Common myeloid progenitor, CD34-positive (primary cell): ENCODE data around the gene WWOX.

Experiments
- CTCF ChIA-PET: fragments of 350-600 bp; sonication (Branson Sonifier 250); formaldehyde crosslinking; loops from one replicate; lab custom pipeline; 2021; ENCODE audit warnings: antibody characterized with exemption; lab: Charles Lee
- POLR2A ChIA-PET: fragments of 350-600 bp; sonication (Branson Sonifier 250); formaldehyde crosslinking; loops from one replicate; lab custom pipeline; 2021; ENCODE audit warnings: antibody characterized with exemption; lab: Charles Lee
- DNase-seq, 3 donors: peaks; one replicate each; pipeline versions ENCODE4 v3.0.0 to v3.0.0-alpha.2; 2013
- H3K27ac ChIP-seq, 2 experiments: 1 replicate in 1 of 2; 2 replicates in 1 of 2; pipeline ENCODE4 v1.7.0; 2013; ENCODE audit warnings: inconsistent platforms in 2 of 2, low read length in 2 of 2, mild to moderate bottlenecking in 2 of 2, low read depth in 1 of 2, moderate library complexity in 1 of 2; ENCODE audit not compliant: severe bottlenecking in 2 of 2, insufficient read depth in 1 of 2, poor library complexity in 1 of 2
- H3K27me3 ChIP-seq, 5 experiments: replicated peaks in 2 of 5; 1 replicate in 3 of 5; 2 replicates in 2 of 5; pipeline versions ENCODE4 v1.6.1 to v1.7.0; 2013; ENCODE audit warnings: low read length in 4 of 5, mild to moderate bottlenecking in 2 of 5, moderate library complexity in 2 of 5, inconsistent platforms in 1 of 5; ENCODE audit not compliant: insufficient read depth in 5 of 5, control insufficient read depth in 4 of 5
- H3K36me3 ChIP-seq, 4 experiments: 1 replicate in 2 of 4; 2 replicates in 2 of 4; pipeline versions ENCODE4 v1.6.1 to v1.7.0; 2013; ENCODE audit warnings: low read length in 3 of 4, control low read depth in 1 of 4, mild to moderate bottlenecking in 1 of 4; ENCODE audit not compliant: control insufficient read depth in 4 of 4, insufficient read depth in 4 of 4
- H3K4me1 ChIP-seq, 4 experiments: 1 replicate in 3 of 4; 2 replicates in 1 of 4; pipeline versions ENCODE4 v1.6.1 to v1.7.1; 2013; ENCODE audit warnings: low read length in 3 of 4, mild to moderate bottlenecking in 3 of 4, control low read depth in 1 of 4, inconsistent platforms in 1 of 4, moderate library complexity in 1 of 4; ENCODE audit not compliant: control insufficient read depth in 4 of 4, insufficient read depth in 4 of 4; ENCODE audit errors: control extremely low read depth in 1 of 4
- H3K4me3 ChIP-seq, 7 experiments: 1 replicate in 4 of 7; 2 replicates in 3 of 7; pipeline versions ENCODE4 v1.5.1 to v1.7.0; 2013; ENCODE audit warnings: mild to moderate bottlenecking in 7 of 7, low read length in 6 of 7, moderate library complexity in 6 of 7, inconsistent platforms in 2 of 7, low read depth in 2 of 7, control low read depth in 1 of 7; ENCODE audit not compliant: insufficient read depth in 4 of 7, control insufficient read depth in 1 of 7; ENCODE audit errors: extremely low read depth in 1 of 7
- H3K9me3 ChIP-seq, 5 experiments: 1 replicate in 4 of 5; 2 replicates in 1 of 5; pipeline versions ENCODE4 v1.6.1 to v1.7.1; 2013; ENCODE audit warnings: low read length in 4 of 5, mild to moderate bottlenecking in 2 of 5, inconsistent platforms in 1 of 5, low read depth in 1 of 5, moderate library complexity in 1 of 5; ENCODE audit not compliant: control insufficient read depth in 4 of 5, insufficient read depth in 2 of 5; ENCODE audit errors: control extremely low read depth in 1 of 5
- WGBS: methylation state at CpG from one replicate; pipeline ENCODE4 v1.1.5; 2013; ENCODE audit not compliant: insufficient coverage; 5-methylcytosine and 5-hydroxymethylcytosine counted together

Gene WWOX

DNA sequence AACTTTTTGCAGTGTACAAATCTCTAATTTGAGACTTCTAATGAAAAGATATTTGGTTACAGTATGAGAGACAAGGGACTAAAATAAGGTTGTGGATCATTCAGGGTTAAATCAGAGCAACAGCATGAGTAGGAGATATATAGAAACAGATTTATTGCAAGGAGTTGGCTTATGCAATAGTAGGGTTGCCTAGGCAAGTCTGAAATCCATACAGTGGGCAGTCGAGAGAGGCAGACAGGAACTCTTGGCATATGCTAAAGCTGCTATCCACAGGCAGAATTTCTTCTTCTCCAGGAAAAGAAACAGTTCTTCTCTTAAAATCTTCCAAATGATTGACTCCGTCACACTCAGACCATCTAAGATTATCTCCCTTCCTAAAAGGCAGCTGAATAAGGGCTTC is 1000.3 kb downstream of the WWOX start:
- Histone ChIP-seq H3K4me1 (peaks cover 20 to 43% (median 36%) of the 10 kb centered on the region in 4 experiments), H3K27me3 (no peaks in the 10 kb centered on the region), H3K36me3 (no peaks in the 10 kb centered on the region), H3K4me3 (no peak overlapping the region), H3K27ac (no peak overlapping the region), H3K9me3 (no peaks in the 10 kb centered on the region)
- ChIA-PET POLR2A (no interaction called here), CTCF (no interaction called here)
- 75% methylated on average over 2 of the region's 2 CpGs for WGBS
- no peak for DNase-seq

DNA sequence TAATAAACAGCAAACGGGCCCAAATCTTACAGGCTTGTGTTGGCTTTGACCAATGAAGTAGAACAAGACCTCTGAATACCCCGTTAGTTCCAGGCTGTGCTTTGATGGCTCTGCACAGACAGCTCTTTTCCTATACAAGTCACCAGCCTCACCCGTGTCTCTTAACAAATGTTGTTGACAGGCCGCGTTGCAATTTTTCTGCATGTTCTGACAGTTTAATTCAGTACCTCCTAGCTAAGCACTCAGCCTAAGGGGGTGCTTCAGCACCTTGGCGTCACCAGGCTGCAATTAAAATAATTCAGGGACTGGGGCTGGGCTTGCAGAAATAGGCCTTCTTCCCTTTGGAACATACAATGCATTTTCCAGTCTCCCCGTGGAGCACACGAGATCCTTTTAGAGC is 1001.0 kb downstream of the WWOX start:
- Histone ChIP-seq H3K27me3 (no peaks in the 10 kb centered on the region), H3K4me1 (peaks cover 15 to 36% (median 29%) of the 10 kb centered on the region in 4 experiments), H3K27ac (no peak overlapping the region), H3K4me3 (no peak overlapping the region), H3K9me3 (no peaks in the 10 kb centered on the region), H3K36me3 (no peaks in the 10 kb centered on the region)
- ChIA-PET CTCF (interaction anchor here (0.9 kb wide), 1 partner anchor 95 kb away, joined by 3 read pairs; no protein-coding TSS in a partner anchor), POLR2A (no interaction called here)
- WGBS: 100% methylated on average over 8 of the region's 8 CpGs
- DNase-seq: no peak

- H3K36me3 ChIP-seq: no peaks in the 10 kb centered on the region
- peaks cover 12 to 25% (median 20%) of the 10 kb centered on the region in 4 experiments for H3K4me1 ChIP-seq
- 74% methylated on average over 4 of the region's 5 CpGs for WGBS
- CTCF ChIA-PET: no interaction called here
- H3K4me3 ChIP-seq: peak overlapping the region in 1 of 7 experiments; percentile 24
- POLR2A ChIA-PET: no interaction called here
- H3K27ac ChIP-seq: no peak overlapping the region
- no peaks in the 10 kb centered on the region for H3K27me3 ChIP-seq
- H3K9me3 ChIP-seq: no peaks in the 10 kb centered on the region
- peak in 1 of 3 donors; percentile 40 for DNase-seq
Measured at GRCh38 chr16:79101491-79101890, 1002.0 kb downstream of the WWOX start.

GRCh38 chr16:79104567-79104966 is 1005.1 kb downstream of the WWOX start:
- no peaks in the 10 kb centered on the region for H3K36me3 ChIP-seq
- WGBS: 98% methylated on average over 10 of the region's 10 CpGs
- H3K4me1 ChIP-seq: peaks cover 4 to 9% (median 6%) of the 10 kb centered on the region in 4 experiments
- no peaks in the 10 kb centered on the region for H3K27me3 ChIP-seq
- H3K9me3 ChIP-seq: no peaks in the 10 kb centered on the region
- no peak overlapping the region for H3K27ac ChIP-seq
- DNase-seq: no peak
- POLR2A ChIA-PET: no interaction called here
- CTCF ChIA-PET: no interaction called here
- H3K4me3 ChIP-seq: no peak overlapping the region

- CTCF ChIA-PET: no interaction called here
- H3K27ac ChIP-seq: no peak overlapping the region
- POLR2A ChIA-PET: no interaction called here
- no peaks in the 10 kb centered on the region for H3K27me3 ChIP-seq
- DNase-seq: no peak
- 95% methylated on average over 7 of the region's 7 CpGs for WGBS
- H3K4me3 ChIP-seq: no peak overlapping the region
- no peaks in the 10 kb centered on the region for H3K36me3 ChIP-seq
- H3K9me3 ChIP-seq: peaks cover 0 to 2% (median 0%) of the 10 kb centered on the region in 5 experiments
- H3K4me1 ChIP-seq: peaks cover 0 to under 1% (median under 1%) of the 10 kb centered on the region in 4 experiments
Measured at GRCh38 chr16:79107301-79107700, 1007.8 kb downstream of the WWOX start.

GRCh38 chr16:79109771-79110170 is 1010.3 kb downstream of the WWOX start:
- DNase-seq: no peak
- Histone ChIP-seq H3K27ac (no peak overlapping the region), H3K4me1 (peaks cover 0 to 5% (median 5%) of the 10 kb centered on the region in 4 experiments), H3K4me3 (no peak overlapping the region), H3K27me3 (no peaks in the 10 kb centered on the region), H3K9me3 (peaks cover 0 to 2% (median 0%) of the 10 kb centered on the region in 5 experiments), H3K36me3 (no peaks in the 10 kb centered on the region)
- POLR2A ChIA-PET: no interaction called here
- WGBS: 95% methylated on average over 4 of the region's 5 CpGs
- CTCF ChIA-PET: no interaction called here

- H3K27me3 ChIP-seq: no peaks in the 10 kb centered on the region
- ChIA-PET CTCF (no interaction called here), POLR2A (no interaction called here)
- WGBS: no CpG with 5 or more reads among the region's 3 CpGs
- H3K9me3 ChIP-seq: peaks cover 0 to 2% (median 0%) of the 10 kb centered on the region in 5 experiments
- no peak for DNase-seq
- H3K36me3 ChIP-seq: no peaks in the 10 kb centered on the region
- H3K4me1 ChIP-seq: peaks cover 0 to 5% (median 5%) of the 10 kb centered on the region in 4 experiments
- no peak overlapping the region for H3K4me3 ChIP-seq
- no peak overlapping the region for H3K27ac ChIP-seq
Measured at GRCh38 chr16:79110242-79110641, 1010.8 kb downstream of the WWOX start.
